ENCODE data around the gene WDR18. TPM values are rescaled to one million over a fixed set of nuclear protein-coding genes. Genes with fewer than 3 reads are reported as not detected.
A peak's percentile ranks its signal among the peaks of the same experiment; 100 is the strongest.

Gene WDR18
- total RNA-seq, 1 donor from 2014 or later: 60.0 TPM

GRCh38 chr19:964761-965694 lies 19.1 kb upstream of the WDR18 start:
- Mint-ChIP-seq H3K9me3 (ENCODE audit: unreplicated experiment) (no peaks in the 10 kb centered on the region), H3K4me3 (ENCODE audit: unreplicated experiment) (no peak overlapping the region), H3K4me1 (ENCODE audit: low read depth, unreplicated experiment) (peaks cover 9% of the 10 kb centered on the region), H3K27ac (ENCODE audit: unreplicated experiment) (peak overlapping the region; percentile 16), H3K36me3 (ENCODE audit: low read depth, unreplicated experiment) (peaks cover 21% of the 10 kb centered on the region), H3K27me3 (ENCODE audit: low read depth, unreplicated experiment) (no peaks in the 10 kb centered on the region)
- Histone ChIP-seq H3K4me2 (ENCODE audit: low read length) (no peak overlapping the region), H3K9ac (ENCODE audit: low read length) (no peak overlapping the region), H3K4me1 (ENCODE audit: insufficient read depth, low read length) (no peaks in the 10 kb centered on the region), H3K36me3 (ENCODE audit: insufficient read depth, low read length) (peaks cover 17% of the 10 kb centered on the region), H3K27ac (ENCODE audit: low read depth, low read length) (no peak overlapping the region), H3K9me3 (ENCODE audit: insufficient read depth, low read depth, low read length) (no peaks in the 10 kb centered on the region), H3K27me3 (ENCODE audit: insufficient read depth, low read length) (no peaks in the 10 kb centered on the region), H2AFZ (ENCODE audit: low read depth, low read length) (no peak overlapping the region), H4K20me1 (ENCODE audit: insufficient read depth, low read length) (peaks cover 8% of the 10 kb centered on the region), H3K79me2 (ENCODE audit: insufficient read depth, low read length) (peaks cover 3% of the 10 kb centered on the region), H3K4me3 (ENCODE audit: insufficient read depth, low read depth, low read length) (no peak overlapping the region)
- TF ChIP-seq CTCF (IDR thresholded peaks at IDR 0.05; ENCODE audit: insufficient read depth, low read depth, low read length): no peak
- TF ChIP-seq EZH2 (IDR thresholded peaks at IDR 0.05; ENCODE audit: insufficient read depth, low read length): no peak
- DNase-seq (ENCODE audit: low read depth) (peak; percentile 15), FAIRE-seq (no peak)

GRCh38 chr19:966485-967088 lies 17.6 kb upstream of the WDR18 start:
- H3K9me3 Mint-ChIP-seq (ENCODE audit: unreplicated experiment): peaks cover 5% of the 10 kb centered on the region
- H3K27ac ChIP-seq (ENCODE audit: low read depth, low read length): no peak overlapping the region
- H3K36me3 Mint-ChIP-seq (ENCODE audit: low read depth, unreplicated experiment): peaks cover 32% of the 10 kb centered on the region

More at GRCh38 chr19:966485-967088, 17.6 kb upstream of the WDR18 start:
- H3K27me3 Mint-ChIP-seq (ENCODE audit: low read depth, unreplicated experiment): no peaks in the 10 kb centered on the region
- Histone ChIP-seq H3K79me2 (ENCODE audit: insufficient read depth, low read length) (no peaks in the 10 kb centered on the region), H3K4me2 (ENCODE audit: low read length) (no peak overlapping the region), H3K9ac (ENCODE audit: low read length) (no peak overlapping the region), H3K4me1 (ENCODE audit: insufficient read depth, low read length) (no peaks in the 10 kb centered on the region), H3K27me3 (ENCODE audit: insufficient read depth, low read length) (no peaks in the 10 kb centered on the region), H3K9me3 (ENCODE audit: insufficient read depth, low read depth, low read length) (peaks cover 5% of the 10 kb centered on the region), H3K36me3 (ENCODE audit: insufficient read depth, low read length) (peaks cover 23% of the 10 kb centered on the region), H2AFZ (ENCODE audit: low read depth, low read length) (no peak overlapping the region), H4K20me1 (ENCODE audit: insufficient read depth, low read length) (no peaks in the 10 kb centered on the region), H3K4me3 (ENCODE audit: insufficient read depth, low read depth, low read length) (no peak overlapping the region)
- no peak overlapping the region for H3K27ac Mint-ChIP-seq (ENCODE audit: unreplicated experiment)
- H3K4me3 Mint-ChIP-seq (ENCODE audit: unreplicated experiment): no peak overlapping the region
- no peak for TF ChIP-seq CTCF (IDR thresholded peaks at IDR 0.05; ENCODE audit: insufficient read depth, low read depth, low read length)
- no peak for DNase-seq (ENCODE audit: low read depth)
- peaks cover 9% of the 10 kb centered on the region for H3K4me1 Mint-ChIP-seq (ENCODE audit: low read depth, unreplicated experiment)
- no peak for FAIRE-seq
